Brain pericyte (primary cell): Measurements from ENCODE around the gene PSMG2.

Experiments
- DNase-seq: peaks from one replicate; pipeline ENCODE4 v3.0.0-alpha.2; 2012; ENCODE audit warnings: low read depth, low spot score

The PSMG2 gene, protein sequence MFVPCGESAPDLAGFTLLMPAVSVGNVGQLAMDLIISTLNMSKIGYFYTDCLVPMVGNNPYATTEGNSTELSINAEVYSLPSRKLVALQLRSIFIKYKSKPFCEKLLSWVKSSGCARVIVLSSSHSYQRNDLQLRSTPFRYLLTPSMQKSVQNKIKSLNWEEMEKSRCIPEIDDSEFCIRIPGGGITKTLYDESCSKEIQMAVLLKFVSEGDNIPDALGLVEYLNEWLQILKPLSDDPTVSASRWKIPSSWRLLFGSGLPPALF

GRCh38 chr18:12702221-12703095, at the start of gene PSMG2, which contains the start of gene CEP76:
PSMG2 (plus strand) TSS chr18:12703042; CDS start chr18:12703108, 66 bp downstream.
CEP76 (minus strand) TSS chr18:12702723; CDS start chr18:12702548, 175 bp downstream.
- peak; percentile 49 for DNase-seq

GRCh38 chr18:12654971-12655370, 47.9 kb upstream of the PSMG2 start:
- DNase-seq, result no peak

- no peak for DNase-seq
Observed at GRCh38 chr18:12656605-12656937, 46.3 kb upstream of the PSMG2 start.

DNA sequence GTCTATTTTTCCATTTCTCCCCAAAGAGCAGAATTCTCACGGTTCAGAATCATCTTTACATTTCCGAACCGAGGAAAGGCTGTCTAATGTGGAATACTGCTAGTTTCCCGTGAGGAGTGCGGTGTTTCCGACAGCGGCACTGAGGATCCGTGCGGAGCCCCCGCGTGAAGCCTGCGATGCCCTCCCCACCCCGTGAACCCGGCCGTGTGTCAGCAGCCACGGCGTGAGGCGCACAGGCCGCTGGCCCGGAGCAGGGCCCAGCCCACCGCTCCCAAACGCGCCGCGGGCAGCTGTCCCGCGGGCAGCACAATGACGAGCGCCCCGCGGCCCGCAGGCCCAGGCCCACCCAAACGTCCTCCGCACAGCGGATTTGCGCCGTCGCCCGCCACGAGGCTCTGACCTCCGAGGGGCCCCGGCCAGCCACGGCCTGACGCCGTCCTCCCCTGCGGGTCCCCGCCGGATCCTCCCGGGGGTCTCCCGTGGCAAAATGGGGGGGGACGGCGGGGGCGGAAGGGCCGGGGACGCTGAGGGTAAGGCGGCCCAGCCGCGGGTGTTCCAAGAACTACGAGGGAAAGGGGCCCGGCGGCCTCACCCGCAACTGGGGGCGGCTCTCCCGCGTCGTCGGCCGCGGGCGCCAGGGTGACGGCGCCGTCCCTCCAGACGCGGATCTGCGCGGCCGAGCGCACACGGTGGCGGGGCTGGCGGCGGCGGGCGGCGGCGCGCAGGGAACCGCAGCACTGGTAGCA, 45.7 kb upstream of the PSMG2 start:
- no peak for DNase-seq

DNA sequence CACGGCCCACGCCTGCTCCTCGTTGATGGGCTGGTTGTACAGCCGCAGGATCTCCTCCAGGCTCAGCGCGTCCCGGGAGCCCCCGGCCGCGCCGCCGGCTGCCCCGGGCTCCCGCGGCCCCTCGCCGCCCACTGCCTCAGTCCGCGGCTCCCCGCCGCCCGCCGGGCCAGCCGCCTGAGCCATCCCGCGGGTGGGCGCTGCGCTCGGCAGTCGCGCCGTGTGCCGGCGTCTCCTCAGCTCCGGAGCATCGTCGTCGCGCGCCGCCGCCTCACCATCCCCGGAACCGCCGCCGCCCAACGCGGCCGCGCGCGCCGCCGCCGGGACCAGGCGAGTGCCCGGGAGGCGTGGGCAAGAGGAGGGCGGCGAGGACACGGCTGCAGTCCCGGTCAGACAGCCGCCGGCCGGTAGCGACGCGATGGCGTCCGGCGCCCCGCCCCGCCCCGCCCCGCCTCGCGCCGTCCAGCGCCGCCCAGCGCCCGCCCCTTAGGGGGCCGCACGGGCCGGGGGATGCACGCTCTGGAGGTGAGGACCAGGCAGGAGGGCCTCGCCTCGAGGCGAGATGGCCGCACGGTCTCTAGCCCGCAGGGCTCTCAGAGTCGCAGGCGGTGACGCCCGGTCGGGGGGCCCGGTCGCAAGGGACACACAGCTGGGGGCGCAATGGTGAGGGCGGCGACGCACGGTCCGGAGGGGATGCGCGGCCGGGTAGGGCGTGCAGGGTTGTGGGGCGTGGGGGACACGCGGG, 45.0 kb upstream of the PSMG2 start, which contains the start of gene SPIRE1:
TSS of gene SPIRE1 (minus strand) at position 424 of the 742 bp plus-strand sequence. CDS start at position 183, 241 bp downstream.
- no peak for DNase-seq

GRCh38 chr18:12658426-12659138, 44.3 kb upstream of the PSMG2 start:
- DNase-seq, result no peak

DNA sequence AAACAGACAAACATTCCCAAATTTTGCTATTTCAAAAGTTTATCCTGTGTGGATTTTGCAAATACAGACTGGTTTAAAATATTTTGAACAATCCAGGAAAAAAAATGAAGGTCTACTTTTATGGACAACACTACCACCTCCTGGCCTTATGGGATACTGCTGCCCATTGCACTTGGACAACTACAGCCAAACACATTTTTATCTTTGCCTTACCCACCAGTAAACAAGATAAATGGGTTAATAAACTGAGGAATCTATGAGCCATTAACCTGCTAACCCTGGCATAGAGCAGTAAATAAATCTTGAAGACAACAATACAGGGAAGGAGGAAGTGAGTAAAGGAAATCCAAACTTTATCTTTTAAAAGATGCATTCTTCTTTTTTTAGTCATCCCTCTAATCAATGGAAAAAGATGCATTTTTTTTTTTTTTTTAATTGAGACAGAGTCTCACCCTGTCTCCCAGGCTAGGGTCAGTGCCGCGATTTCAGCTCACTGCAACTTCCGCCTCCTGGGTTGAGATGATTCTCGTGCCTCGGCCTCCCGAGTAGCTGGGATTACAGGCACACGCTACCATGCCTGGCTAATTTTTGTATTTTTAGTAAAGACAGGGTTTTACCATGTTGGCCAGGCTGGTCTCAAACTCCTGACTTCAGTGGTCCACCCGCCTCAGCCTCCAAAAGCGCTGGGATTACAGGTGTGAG, 42.8 kb upstream of the PSMG2 start:
- no peak for DNase-seq

- DNase-seq, result no peak
Observed at GRCh38 chr18:12668041-12668440, 34.8 kb upstream of the PSMG2 start.

- DNase-seq, result no peak
Observed at GRCh38 chr18:12679183-12679786, 23.6 kb upstream of the PSMG2 start.

- DNase-seq, result no peak
Observed at GRCh38 chr18:12686100-12686499, 16.7 kb upstream of the PSMG2 start.

DNA sequence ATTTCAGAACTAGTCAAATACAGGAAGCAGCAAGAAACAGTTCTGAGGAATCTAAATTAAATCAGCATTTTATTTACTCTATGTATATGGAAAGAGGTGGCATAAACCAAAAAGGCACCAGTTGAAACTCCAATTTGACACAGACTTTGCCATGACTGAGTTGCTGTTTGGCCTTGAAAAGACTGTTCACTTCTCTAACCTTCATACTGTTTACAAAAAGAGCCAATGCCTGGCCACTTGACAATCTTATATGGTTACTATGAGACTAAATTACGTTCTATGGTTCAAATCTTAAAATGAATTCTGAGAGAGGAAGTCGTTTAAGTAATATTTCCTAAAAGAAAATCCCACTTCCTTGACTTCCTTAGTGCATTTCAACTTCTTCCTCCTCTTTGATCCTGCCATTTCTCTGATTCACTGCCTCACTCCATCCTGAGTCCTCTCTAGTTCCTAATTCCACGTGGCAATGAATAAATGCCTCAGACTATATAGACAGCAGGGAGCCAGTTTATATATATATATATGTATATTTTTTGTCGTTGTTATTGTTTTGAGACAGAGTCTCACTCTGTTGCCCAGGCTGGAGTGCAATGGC, 13.5 kb upstream of the PSMG2 start:
- no peak for DNase-seq

GRCh38 chr18:12692206-12692605, 10.6 kb upstream of the PSMG2 start:
- DNase-seq, result no peak

DNA sequence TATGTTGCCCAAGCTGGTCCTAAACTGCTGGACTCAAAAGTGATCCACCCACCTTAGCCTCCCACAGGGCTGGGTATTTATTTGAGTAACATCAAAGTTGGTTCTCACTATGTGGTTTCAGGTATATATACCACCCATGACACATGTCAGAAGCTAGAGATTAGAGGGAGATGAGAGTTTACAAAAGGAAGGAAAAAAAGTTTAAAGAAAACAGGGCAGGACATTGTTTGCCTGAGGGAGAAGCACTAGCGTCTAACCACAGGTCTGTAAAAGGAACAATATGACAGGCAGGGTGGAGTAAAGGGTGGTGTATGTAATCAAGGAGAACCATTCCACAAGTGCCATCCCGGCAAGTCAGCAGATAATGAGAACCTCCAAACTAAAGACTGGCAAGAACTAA, 8.8 kb upstream of the PSMG2 start:
- no peak for DNase-seq

DNA sequence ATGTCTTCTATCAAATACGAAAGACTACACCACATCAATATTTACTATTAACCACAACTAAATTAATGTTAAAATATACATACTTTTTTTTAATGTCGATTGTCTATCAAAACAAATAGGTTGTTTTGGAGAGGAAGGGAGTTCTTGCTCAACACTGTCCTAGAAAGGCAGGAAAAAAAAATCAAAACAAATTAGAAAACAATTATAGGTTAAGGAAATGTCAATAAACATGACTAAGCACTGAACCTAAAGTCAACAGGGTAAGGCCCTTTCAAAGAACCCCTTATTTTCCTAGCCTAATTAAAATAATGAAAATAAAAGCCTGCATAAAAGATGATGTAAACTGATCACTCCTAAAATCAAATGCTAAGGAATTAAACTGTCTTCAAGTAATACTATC, 3.1 kb upstream of the PSMG2 start:
- no peak for DNase-seq

GRCh38 chr18:12701161-12701560, 1.7 kb upstream of the PSMG2 start:
- no peak for DNase-seq

DNA sequence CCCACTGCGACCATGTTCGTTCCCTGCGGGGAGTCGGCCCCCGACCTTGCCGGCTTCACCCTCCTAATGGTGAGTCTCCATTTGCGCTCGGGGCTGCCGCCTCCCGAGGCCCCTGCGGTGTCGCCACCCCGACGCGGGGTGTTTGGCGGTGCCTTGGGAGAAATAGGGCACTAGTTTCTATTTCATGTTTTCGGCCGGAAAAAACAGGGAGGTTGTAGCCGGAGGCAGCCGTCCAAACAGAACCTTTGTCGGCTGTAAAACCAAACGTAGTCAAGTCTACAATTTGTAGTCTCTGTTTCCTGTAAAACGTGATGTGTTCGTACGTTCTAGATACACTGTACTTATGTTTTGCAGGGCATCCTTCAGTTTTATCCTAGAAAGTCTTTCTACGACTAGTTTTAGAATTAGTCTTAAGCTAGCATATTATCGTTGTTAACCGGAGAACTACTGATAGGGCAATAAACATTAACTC, 290 bp downstream of the PSMG2 start:
- no peak for DNase-seq

DNA sequence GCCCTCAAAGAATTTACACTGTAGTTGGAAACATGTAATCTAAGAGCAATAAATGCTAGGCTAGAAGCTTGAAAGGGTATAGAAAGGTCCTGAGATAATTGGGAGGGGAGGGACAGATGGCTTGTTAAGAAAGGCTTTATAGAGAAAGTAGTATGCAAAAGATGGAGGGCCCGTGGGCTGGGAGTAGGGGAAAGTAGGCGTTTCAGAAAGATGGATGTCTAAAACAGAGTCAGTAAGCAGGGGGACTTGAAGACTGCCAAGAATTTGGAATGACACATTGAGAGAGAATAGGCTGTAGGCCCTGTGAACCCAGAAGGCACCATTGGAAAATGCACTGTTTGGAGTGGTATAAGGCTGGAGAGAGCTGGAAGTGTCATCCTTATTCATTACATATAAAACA, 822 bp downstream of the PSMG2 start:
- no peak for DNase-seq

GRCh38 chr18:12711446-12711845, 8.6 kb downstream of the PSMG2 start:
- no peak for DNase-seq
